ENCODE data around the gene NOTO.

The NOTO gene

DNA sequence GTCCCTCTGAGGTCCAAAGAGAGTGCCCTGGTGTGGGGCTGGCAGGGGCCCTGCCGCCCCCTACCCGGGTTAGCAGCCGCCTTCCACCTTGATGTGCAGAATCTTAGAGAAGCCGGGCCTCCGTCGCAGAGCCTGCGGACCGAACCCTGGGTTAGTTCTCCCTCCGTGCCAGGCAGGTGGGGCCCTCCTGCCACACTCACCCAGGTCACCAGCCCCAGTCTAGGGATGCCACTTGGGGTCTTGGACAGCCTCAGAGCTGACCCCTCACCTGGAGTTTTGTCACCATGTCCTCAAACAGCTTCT, 56.5 kb downstream of the NOTO start:
- DNase-seq = no peak

DNA sequence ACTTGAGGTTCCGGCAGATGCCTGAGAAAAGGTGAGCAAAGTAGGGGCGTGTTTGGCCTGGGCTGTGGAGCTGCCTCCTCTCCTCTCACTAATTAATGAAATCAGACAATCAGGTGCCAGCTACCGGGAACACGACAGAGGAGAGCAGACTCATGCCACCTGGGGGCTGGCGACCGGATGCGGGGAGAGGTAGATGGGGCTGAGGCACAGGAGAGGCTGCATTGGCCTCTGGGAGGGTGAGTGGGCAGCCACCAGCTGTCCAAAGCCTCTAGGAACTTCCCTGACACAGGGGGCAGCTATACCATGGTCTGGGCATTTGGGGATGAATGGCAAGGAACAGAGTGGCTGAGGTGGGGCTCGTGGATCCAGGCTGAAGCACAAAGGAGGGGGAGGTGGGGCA, 56.9 kb downstream of the NOTO start:
- DNase-seq = no peak

DNA sequence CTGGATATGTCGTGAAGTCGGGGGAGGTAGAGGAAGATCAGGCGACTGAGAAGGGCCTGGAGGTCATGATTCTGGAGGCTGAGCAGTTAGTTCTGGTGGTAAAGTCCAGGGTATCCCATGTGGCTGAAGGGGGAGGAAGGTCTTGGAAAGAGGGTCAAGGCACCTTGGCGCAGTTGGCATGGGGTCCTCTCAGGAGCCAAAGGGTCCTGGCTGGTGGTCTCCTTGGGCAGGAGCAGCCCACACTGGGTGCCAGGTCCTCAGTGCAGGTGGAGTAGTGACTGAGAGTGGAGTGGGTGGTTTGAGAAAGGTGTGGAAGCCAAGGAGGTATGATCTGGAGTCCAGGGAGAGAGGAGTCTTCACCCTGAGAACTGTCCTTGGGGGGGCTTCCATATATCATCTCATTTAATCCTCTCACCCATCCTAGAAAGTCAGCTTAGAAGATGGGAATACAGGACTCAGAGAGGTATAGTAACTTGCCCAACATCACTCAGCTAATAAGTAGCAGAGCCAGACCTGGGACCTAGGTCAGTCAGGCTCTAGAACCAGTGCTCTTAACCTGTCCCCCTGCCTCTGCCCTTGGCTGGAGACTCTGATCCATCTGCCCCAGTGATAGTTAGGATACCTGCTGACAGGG, 57.4 kb downstream of the NOTO start:
- no peak for DNase-seq

DNA sequence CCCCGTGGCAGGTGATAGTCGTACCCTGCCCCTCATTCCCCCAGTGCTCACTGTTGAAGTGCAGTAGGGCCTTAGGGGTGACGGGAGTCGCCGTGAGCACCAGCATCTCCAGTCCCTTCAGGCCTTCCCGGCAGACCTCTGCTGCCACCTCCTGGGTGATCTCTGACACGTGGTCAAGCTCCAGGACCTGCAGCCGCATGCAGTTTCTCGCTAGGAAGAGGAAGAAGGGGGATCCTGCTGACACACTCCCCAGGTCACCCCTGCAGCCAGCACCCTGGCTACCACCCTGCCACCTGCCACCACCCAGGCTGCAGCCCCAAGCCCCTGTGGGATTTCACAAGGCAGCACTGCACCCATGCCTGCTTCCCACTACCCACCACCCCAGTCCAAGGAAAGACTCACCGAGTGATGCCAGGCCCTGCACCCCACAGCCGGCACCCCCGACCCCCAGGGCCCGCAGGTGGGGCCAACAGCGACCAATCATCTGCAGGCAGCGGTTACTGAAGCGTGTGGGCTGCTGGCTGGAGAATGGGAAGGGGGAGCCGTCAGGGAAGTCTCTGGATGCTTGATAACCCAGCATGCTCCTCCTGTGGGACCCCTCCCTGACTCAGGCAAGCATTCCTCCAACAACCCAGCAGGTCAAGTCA, 58.1 kb downstream of the NOTO start:
- no peak for DNase-seq
